Measurements from ENCODE around the gene WDFY4. TPM values are rescaled to one million over a fixed set of nuclear protein-coding genes. Genes with fewer than 3 reads are reported as not detected.

The WDFY4 gene
- total RNA-seq, 4 donors from 2014 or later = 4.1 to 27.9 (median 9.0) TPM

DNA sequence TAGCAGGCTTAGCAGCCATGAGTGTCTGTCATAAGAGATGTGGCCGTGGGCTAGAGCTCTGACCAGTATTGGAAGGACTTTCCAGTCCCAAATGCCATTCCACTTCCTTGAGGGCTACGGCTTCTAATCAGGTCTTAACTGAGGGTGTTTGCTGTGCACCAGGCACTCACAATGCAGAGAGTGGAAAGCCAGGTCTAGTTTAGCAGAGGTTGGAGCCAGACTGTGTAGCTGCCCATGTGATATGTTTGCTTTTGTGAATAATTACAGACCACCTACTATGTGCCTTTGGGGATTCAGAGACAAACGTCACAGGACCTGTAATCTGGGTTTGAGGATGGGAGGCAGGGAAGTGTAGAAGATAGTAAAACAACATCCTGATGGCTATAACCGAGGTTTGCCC, 79.8 kb downstream of the WDFY4 start:
- no peak for TF ChIP-seq CTCF (IDR thresholded peaks at IDR 0.05; ENCODE audit: low read depth)

- TF ChIP-seq CTCF (IDR thresholded peaks at IDR 0.05; ENCODE audit: low read depth) = no peak
These were observed 80.4 kb downstream of the WDFY4 start for GRCh38 chr10:48765039-48765438.

- no peak for TF ChIP-seq CTCF (IDR thresholded peaks at IDR 0.05; ENCODE audit: low read depth)
These were observed 80.9 kb downstream of the WDFY4 start for GRCh38 chr10:48765527-48765926.

GRCh38 chr10:48767373-48768143, 82.9 kb downstream of the WDFY4 start:
- TF ChIP-seq CTCF (IDR thresholded peaks at IDR 0.05; ENCODE audit: low read depth) = no peak

GRCh38 chr10:48768144-48768766, 83.6 kb downstream of the WDFY4 start:
- TF ChIP-seq CTCF (IDR thresholded peaks at IDR 0.05; ENCODE audit: low read depth) = no peak

- no peak for TF ChIP-seq CTCF (IDR thresholded peaks at IDR 0.05; ENCODE audit: low read depth)
These were observed 84.3 kb downstream of the WDFY4 start for GRCh38 chr10:48768926-48769325.

DNA sequence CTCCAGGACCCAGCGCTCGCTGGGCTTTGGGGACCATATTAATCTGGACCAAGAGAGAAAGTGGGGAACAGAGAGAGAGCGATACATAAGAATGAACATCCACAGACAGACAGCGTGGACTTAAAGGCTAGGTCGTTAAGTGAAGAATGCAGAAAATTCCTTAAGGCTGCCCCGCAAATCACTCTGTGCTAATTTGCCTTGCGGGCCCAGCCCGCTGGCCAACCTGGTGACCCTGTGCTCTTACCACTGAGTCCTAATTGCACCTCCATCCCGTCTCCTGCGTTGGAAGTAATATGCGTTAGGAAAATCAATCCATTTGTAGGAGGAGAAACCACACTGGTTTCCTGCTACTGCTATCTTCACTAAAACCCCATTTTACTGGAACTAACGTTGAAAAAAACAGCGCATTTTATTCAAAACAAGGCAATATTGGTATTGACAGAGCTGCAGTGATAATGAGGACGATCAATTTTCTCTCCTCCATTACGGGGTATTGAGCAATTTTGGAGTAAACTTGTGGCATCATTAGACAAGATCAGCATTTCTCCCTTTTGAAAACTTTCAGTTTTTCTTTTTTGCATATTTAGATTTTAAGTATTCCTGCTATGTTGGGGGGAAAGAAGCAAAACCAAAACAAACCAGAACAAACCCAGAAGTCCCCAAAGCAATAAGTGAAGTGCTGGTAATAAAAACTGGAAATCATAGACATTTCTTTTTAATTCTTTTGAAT, 85.2 kb downstream of the WDFY4 start:
- no peak for TF ChIP-seq CTCF (IDR thresholded peaks at IDR 0.05; ENCODE audit: low read depth)
